Peyer's patch (tissue), 4 donors: ENCODE results near the gene RXFP1. TPM values are rescaled to one million over a fixed set of nuclear protein-coding genes. Genes with fewer than 3 reads are reported as not detected.

Experiments used
- DNase-seq, 3 donors: peaks; one replicate each; pipeline ENCODE4 v3.0.0-alpha.2; 2017 to 2019
- H3K27ac ChIP-seq, 4 donors: fragments of 200-600 bp; sonication (generic); one replicate each; pipeline ENCODE4 v1.5.1; 2016 to 2019
- H3K27me3 ChIP-seq, 2 donors: fragments of 200-600 bp; sonication (generic); one replicate each; pipeline ENCODE4 v1.5.1; 2019
- H3K36me3 ChIP-seq, 3 donors: fragments of 200-600 bp; sonication (generic); one replicate each; pipeline ENCODE4 v1.5.1; 2016 to 2019
- H3K4me1 ChIP-seq, 4 donors: fragments of 200-600 bp; sonication (generic); one replicate each; pipeline ENCODE4 v1.5.1; 2016 to 2019
- H3K4me3 ChIP-seq, 4 donors: fragments of 200-600 bp; sonication (generic); 1 replicate in 3 of 4; 2 replicates in 1 of 4; pipeline ENCODE4 v1.5.1; 2016 to 2019; ENCODE audit warnings: mild to moderate bottlenecking in 1 of 4
- H3K9me3 ChIP-seq, 4 donors: fragments of 200-600 bp; sonication (generic); one replicate each; pipeline ENCODE4 v1.5.1; 2016 to 2019; ENCODE audit warnings: mild to moderate bottlenecking in 1 of 4
- POLR2A ChIP-seq, 2 donors: fragments of 450-650 bp; IDR thresholded peaks; one replicate each; pipeline ENCODE4 v1.5.1; 2017; ENCODE audit warnings: antibody characterized with exemption in 2 of 2, mild to moderate bottlenecking in 2 of 2, moderate library complexity in 2 of 2
- total RNA-seq, 4 donors: library from RNA; depleted of rRNA; stranded (reverse); fragments of >200 nt; gene quantifications; one replicate each; pipeline ENCODE4 v1.1.0, GENCODE V29; 2016
- TF ChIP-seq, protein P1 (sequence below), 6 experiments: fragments of 450-650 bp in 4 of 6; fragments of 200-600 bp in 2 of 6; sonication (generic) in 1 of 6; IDR thresholded peaks; one replicate each; pipeline ENCODE4 v1.5.1; 2017 to 2019; ENCODE audit warnings: antibody characterized with exemption in 6 of 6, mild to moderate bottlenecking in 3 of 6, moderate library complexity in 1 of 6

RXFP1 gene
- total RNA-seq, 4 donors from 2014 or later: 0.38 to 0.54 TPM; not detected in 2

DNA sequence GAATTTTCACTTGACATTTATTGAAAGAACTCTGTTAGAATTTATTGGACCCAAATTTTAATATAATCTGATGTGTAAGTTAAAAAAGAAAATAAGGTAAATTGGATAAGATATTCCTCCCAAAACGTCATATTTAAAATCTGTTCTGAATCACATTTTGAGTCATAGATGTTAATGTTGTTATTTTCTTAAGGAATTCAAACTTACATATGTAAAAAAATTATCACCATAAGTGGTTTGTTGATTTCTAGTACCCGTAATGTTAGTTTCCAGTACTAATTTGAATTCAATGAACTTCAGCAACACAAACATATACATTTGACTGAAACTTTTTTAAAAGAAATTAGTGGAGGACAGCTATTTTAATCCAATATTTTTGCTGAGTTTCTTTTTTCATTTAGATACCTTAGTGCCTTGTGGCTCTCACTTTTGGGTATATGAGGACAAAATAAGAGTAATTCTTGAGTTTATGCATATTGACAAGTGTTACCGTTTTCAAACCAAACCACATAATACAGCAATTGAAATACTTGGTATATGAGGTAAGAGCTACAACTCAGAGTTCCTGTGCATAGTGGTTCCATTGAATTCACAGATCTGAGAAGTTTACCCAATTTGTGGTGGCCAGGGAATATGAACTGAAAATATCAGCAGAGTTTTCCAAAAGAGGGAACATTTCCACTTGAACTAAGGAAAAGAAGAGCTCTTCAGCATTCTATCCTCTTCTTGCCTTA, 78.2 kb downstream of the RXFP1 start:
- TF ChIP-seq POLR2A (IDR thresholded peaks at IDR 0.05): no peak
- TF ChIP-seq, protein P1, sequence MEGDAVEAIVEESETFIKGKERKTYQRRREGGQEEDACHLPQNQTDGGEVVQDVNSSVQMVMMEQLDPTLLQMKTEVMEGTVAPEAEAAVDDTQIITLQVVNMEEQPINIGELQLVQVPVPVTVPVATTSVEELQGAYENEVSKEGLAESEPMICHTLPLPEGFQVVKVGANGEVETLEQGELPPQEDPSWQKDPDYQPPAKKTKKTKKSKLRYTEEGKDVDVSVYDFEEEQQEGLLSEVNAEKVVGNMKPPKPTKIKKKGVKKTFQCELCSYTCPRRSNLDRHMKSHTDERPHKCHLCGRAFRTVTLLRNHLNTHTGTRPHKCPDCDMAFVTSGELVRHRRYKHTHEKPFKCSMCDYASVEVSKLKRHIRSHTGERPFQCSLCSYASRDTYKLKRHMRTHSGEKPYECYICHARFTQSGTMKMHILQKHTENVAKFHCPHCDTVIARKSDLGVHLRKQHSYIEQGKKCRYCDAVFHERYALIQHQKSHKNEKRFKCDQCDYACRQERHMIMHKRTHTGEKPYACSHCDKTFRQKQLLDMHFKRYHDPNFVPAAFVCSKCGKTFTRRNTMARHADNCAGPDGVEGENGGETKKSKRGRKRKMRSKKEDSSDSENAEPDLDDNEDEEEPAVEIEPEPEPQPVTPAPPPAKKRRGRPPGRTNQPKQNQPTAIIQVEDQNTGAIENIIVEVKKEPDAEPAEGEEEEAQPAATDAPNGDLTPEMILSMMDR (IDR thresholded peaks at IDR 0.05): no peak
- no peak overlapping the region for H3K4me3 ChIP-seq
- H3K27ac ChIP-seq: no peak overlapping the region
- no peak for DNase-seq
- H3K36me3 ChIP-seq: no peaks in the 10 kb centered on the region
- no peaks in the 10 kb centered on the region for H3K4me1 ChIP-seq
- no peaks in the 10 kb centered on the region for H3K27me3 ChIP-seq
- H3K9me3 ChIP-seq: no peaks in the 10 kb centered on the region

DNA sequence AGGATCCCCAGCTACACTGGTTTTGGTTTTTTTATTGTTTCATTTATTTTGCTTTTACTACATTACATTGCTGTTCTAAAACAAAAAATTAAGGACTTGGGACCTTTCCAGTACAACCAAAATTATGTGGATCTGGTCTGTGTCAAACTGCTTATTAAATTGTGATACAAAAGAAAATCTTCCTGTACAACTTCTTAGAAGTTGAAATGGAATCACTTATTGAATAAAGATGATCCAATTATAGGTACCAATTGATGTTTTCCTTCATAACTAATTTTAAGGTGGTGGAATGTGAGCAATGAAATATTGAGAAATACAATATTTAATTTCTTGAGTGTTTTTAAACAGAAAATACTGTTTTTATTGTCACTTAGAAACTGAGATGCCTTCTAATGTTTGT, 82.7 kb downstream of the RXFP1 start:
- H3K36me3 ChIP-seq: no peaks in the 10 kb centered on the region
- H3K9me3 ChIP-seq: no peaks in the 10 kb centered on the region
- no peak overlapping the region for H3K27ac ChIP-seq
- H3K4me1 ChIP-seq: no peaks in the 10 kb centered on the region
- no peaks in the 10 kb centered on the region for H3K27me3 ChIP-seq
- TF ChIP-seq, protein P1 (IDR thresholded peaks at IDR 0.05): no peak
- no peak for TF ChIP-seq POLR2A (IDR thresholded peaks at IDR 0.05)
- no peak overlapping the region for H3K4me3 ChIP-seq
- DNase-seq: no peak

DNA sequence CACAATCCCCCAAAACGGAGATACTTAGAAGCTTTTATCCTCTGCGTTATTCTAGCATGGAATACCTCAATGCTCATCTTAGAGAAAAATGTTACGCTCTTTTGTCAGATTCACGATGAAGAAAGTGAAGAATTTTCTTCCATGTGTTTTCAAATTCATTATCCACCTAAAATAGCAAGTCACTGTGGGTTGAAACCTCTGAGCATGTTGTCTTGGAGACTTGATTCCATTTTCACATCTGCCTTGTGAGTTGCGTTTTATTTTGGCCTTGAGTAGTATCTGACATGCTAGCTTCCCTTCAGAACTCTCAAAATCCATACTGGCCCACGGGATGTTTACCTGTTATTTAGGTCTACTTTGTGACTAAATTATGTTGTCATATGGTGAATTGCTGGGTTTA, 83.7 kb downstream of the RXFP1 start:
- Histone ChIP-seq H3K27me3 (no peaks in the 10 kb centered on the region), H3K27ac (no peak overlapping the region), H3K4me3 (no peak overlapping the region), H3K4me1 (no peaks in the 10 kb centered on the region), H3K9me3 (no peaks in the 10 kb centered on the region), H3K36me3 (no peaks in the 10 kb centered on the region)
- TF ChIP-seq POLR2A (IDR thresholded peaks at IDR 0.05): no peak
- TF ChIP-seq, protein P1 (IDR thresholded peaks at IDR 0.05): no peak
- DNase-seq: no peak

DNA sequence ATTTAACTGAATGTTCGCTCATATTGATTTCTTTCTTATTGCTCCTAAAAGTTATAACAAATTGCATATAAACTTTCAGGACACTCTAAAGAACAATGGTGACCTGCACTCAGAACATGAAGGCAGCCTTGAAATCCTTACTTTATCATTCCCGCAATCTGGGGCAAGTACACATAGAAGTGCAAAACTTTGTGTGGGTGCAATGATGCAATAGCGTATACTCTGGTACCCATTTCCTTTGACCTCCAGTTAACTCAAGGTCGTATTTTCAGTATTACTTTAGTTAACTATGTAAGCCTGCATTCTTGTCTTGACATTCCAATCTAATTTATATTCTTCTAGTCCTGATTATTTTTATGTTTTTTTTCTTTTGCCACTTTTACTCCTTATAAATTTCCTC, 85.3 kb downstream of the RXFP1 start:
- H3K27me3 ChIP-seq: no peaks in the 10 kb centered on the region
- no peak for DNase-seq
- no peaks in the 10 kb centered on the region for H3K36me3 ChIP-seq
- H3K4me3 ChIP-seq: no peak overlapping the region
- TF ChIP-seq, protein P1 (IDR thresholded peaks at IDR 0.05): no peak
- no peak for TF ChIP-seq POLR2A (IDR thresholded peaks at IDR 0.05)
- H3K27ac ChIP-seq: no peak overlapping the region
- H3K4me1 ChIP-seq: no peaks in the 10 kb centered on the region
- no peaks in the 10 kb centered on the region for H3K9me3 ChIP-seq

DNA sequence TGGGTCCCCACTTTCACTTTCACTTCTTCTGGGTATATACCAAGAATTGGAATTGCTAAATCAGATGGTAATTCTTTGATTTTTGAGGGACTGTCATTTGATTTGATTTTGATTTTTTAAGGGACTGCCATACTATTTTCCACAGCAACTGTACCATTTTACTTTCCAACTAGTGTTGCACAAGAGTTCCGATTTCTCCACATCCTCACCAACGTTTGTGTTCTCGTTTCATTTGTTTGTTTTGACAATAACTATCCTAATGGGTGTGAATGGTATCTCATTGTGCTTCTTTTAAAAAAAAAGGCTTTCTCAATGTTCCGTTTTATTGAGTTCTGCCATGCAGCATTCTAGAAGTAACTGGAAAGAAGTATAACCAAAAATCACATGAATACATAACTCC, 87.4 kb downstream of the RXFP1 start:
- Histone ChIP-seq H3K9me3 (no peaks in the 10 kb centered on the region), H3K4me3 (no peak overlapping the region), H3K4me1 (no peaks in the 10 kb centered on the region), H3K27me3 (no peaks in the 10 kb centered on the region), H3K36me3 (no peaks in the 10 kb centered on the region), H3K27ac (no peak overlapping the region)
- DNase-seq: no peak
- TF ChIP-seq, protein P1 (IDR thresholded peaks at IDR 0.05): no peak
- no peak for TF ChIP-seq POLR2A (IDR thresholded peaks at IDR 0.05)
